A673 (cell line): ENCODE results near the gene ANXA4. TPM values are rescaled to one million over a fixed set of nuclear protein-coding genes. Genes with fewer than 3 reads are reported as not detected.

Experiments used
- Bru-seq: library from RNA; stranded (reverse); fragments of 400-500 nt; gene quantifications from one replicate; lab custom pipeline; 2021; lab: Mats Ljungman, UMichigan
- BruChase-seq, 2 experiments: library from RNA; stranded (reverse); fragments of 400-500 nt; gene quantifications; one replicate each; lab custom pipeline; 2021; lab: Mats Ljungman, UMichigan
- BruUV-seq: library from RNA; stranded (reverse); fragments of 400-500 nt; replicated peaks from 2 replicates; lab custom pipeline; 2021; lab: Mats Ljungman, UMichigan
- CTCF ChIA-PET: fragments of 300-600 bp; sonication (Branson Sonifier 250); formaldehyde crosslinking; loops from one replicate; lab custom pipeline; 2022; ENCODE audit warnings: antibody characterized with exemption; lab: Charles Lee
- POLR2A ChIA-PET: fragments of 300-600 bp; sonication (Branson Sonifier 250); formaldehyde crosslinking; loops from one replicate; lab custom pipeline; 2022; ENCODE audit warnings: antibody characterized with exemption; ENCODE audit not compliant: low non-redundant PET; lab: Charles Lee
- DNase-seq: peaks from one replicate; pipeline ENCODE4 v3.0.0-alpha.2; 2015; ENCODE audit warnings: low spot score
- H3K27ac ChIP-seq: fragments of 200-600 bp; sonication (generic); 2 replicates; pipeline ENCODE4 v1.5.1; 2016; ENCODE audit warnings: mixed run types, low read depth, mild to moderate bottlenecking, mixed read lengths, antibody characterized with exemption, low read length; ENCODE audit not compliant: poor library complexity, severe bottlenecking
- H3K27me3 ChIP-seq: fragments of 200-600 bp; sonication (generic); replicated peaks from 2 replicates; pipeline ENCODE4 v1.6.1; 2017; ENCODE audit warnings: mixed run types, low read depth, mild to moderate bottlenecking, mixed read lengths, antibody characterized with exemption, low read length; ENCODE audit not compliant: insufficient read depth, poor library complexity
- H3K36me3 ChIP-seq: fragments of 200-600 bp; sonication (generic); 2 replicates; pipeline ENCODE4 v1.6.1; 2016; ENCODE audit warnings: mixed run types, mild to moderate bottlenecking, mixed read lengths, antibody characterized with exemption, low read length; ENCODE audit not compliant: insufficient read depth, poor library complexity, severe bottlenecking
- H3K4me1 ChIP-seq: fragments of 200-600 bp; sonication (generic); 2 replicates; pipeline ENCODE4 v1.6.1; 2017; ENCODE audit warnings: mixed run types, mild to moderate bottlenecking, mixed read lengths, antibody characterized with exemption, low read length; ENCODE audit not compliant: insufficient read depth, poor library complexity, severe bottlenecking
- H3K4me3 ChIP-seq: fragments of 200-600 bp; sonication (generic); 2 replicates; pipeline ENCODE4 v1.5.1; 2016; ENCODE audit warnings: low read depth, mixed run types, mild to moderate bottlenecking, mixed read lengths, low read length; ENCODE audit not compliant: poor library complexity, severe bottlenecking
- H3K9me3 ChIP-seq: fragments of 200-600 bp; sonication (generic); 2 replicates; pipeline ENCODE4 v1.6.1; 2016; ENCODE audit warnings: mixed run types, low read depth, mild to moderate bottlenecking, mixed read lengths, antibody characterized with exemption, low read length; ENCODE audit not compliant: poor library complexity, severe bottlenecking
- CTCF ChIP-seq: fragments of 300-800, 200-600 bp; sonication (generic); conservative IDR thresholded peaks from 2 replicates; pipeline ENCODE4 v1.5.1; 2017; ENCODE audit warnings: low read depth, mild to moderate bottlenecking, antibody characterized with exemption, low read length, moderate library complexity, mixed read lengths
- EZH2 ChIP-seq: fragments of 200-600 bp; sonication (generic); IDR thresholded peaks from 2 replicates; pipeline ENCODE4 v1.6.1; 2017; ENCODE audit warnings: borderline replicate concordance, low read depth, mild to moderate bottlenecking, mixed read lengths, antibody characterized with exemption, low read length; ENCODE audit not compliant: poor library complexity, severe bottlenecking
- intact Hi-C: fragments of 100-400 bp; cut with micrococcal nuclease; formaldehyde crosslinking; loops from one replicate; pipeline ENCODE4 v1.10.0; 2022; ENCODE audit not compliant: unreplicated experiment
- long read RNA-seq: library from polyadenylated mRNA; stranded (forward); transcript quantifications from one replicate; pipeline ENCODE4 v2.0.0, GENCODE V29; 2022
- total RNA-seq: library from RNA; stranded (reverse); gene quantifications from 2 replicates; pipeline ENCODE4 v1.2.3, GENCODE V29; 2021

ANXA4 gene
- total RNA-seq (5.1 and 6.5 TPM in 2 replicates), Bru-seq, nascent RNA (percentile 41 among the genes with signal in this experiment), BruChase-seq, experiment 1, labeled RNA remaining after a 2-hour chase (percentile 38 among the genes with signal in this experiment), BruChase-seq, experiment 2, labeled RNA remaining after a 6-hour chase (percentile 40 among the genes with signal in this experiment)
- long read RNA-seq, transcript ANXA4-201 (13 exons, 2,799 nt) = major isoform, 12 of 16 reads
- long read RNA-seq, partial matches to known transcripts = 1 of 16 reads
- long read RNA-seq, other reads (novel, unspliced or antisense) = 2 of 16 reads

- H3K27me3 ChIP-seq = no peaks in the 10 kb centered on the region
- ChIA-PET CTCF (interaction anchor here (0.8 to 2.4 kb wide), 2 partner anchors 9 to 17 kb away, joined by 3 to 11 read pairs; no protein-coding TSS in a partner anchor), POLR2A (no interaction called here)
- H3K4me3 ChIP-seq = peak within 1 kb of the TSS; percentile 54
- no TSS peak for BruUV-seq
- no peak for TF ChIP-seq CTCF
- TF ChIP-seq EZH2 = no peak
- intact Hi-C loops = loop anchor here (5.0 to 10.0 kb wide), 2 partner anchors 53 to 76 kb away; no protein-coding TSS in a partner anchor
- H3K36me3 ChIP-seq = no peaks in the 10 kb centered on the region
- H3K4me1 ChIP-seq = peaks cover 3% of the 10 kb centered on the region
- H3K9me3 ChIP-seq = no peaks in the 10 kb centered on the region
- peak; percentile 56 for DNase-seq
- peak within 1 kb of the TSS; percentile 51 for H3K27ac ChIP-seq
Observed at GRCh38 chr2:69741575-69742321, at the start of gene ANXA4. Gene ANXA4, plus strand, starts transcription at chr2:69742134. Its CDS starts 39,432 bp downstream, at chr2:69781566.

GRCh38 chr2:69692424-69692823 is 49.5 kb upstream of the ANXA4 start:
- TF ChIP-seq EZH2 = no peak
- TF ChIP-seq CTCF = no peak
- intact Hi-C loops = no loop called here
- BruUV-seq = no TSS peak
- H3K36me3 ChIP-seq = no peaks in the 10 kb centered on the region
- no peaks in the 10 kb centered on the region for H3K9me3 ChIP-seq
- no peaks in the 10 kb centered on the region for H3K27me3 ChIP-seq
- POLR2A ChIA-PET = no interaction called here
- no peak for DNase-seq
- CTCF ChIA-PET = no interaction called here
- no peak overlapping the region for H3K27ac ChIP-seq
- H3K4me1 ChIP-seq = no peaks in the 10 kb centered on the region
- H3K4me3 ChIP-seq = no peak overlapping the region

- ChIA-PET CTCF (no interaction called here), POLR2A (no interaction called here)
Observed at GRCh38 chr2:69693059-69693774, 48.7 kb upstream of the ANXA4 start.

More at GRCh38 chr2:69693059-69693774, 48.7 kb upstream of the ANXA4 start:
- no peaks in the 10 kb centered on the region for H3K9me3 ChIP-seq
- intact Hi-C loops = no loop called here
- DNase-seq = no peak
- no peak overlapping the region for H3K4me3 ChIP-seq
- no TSS peak for BruUV-seq
- no peaks in the 10 kb centered on the region for H3K4me1 ChIP-seq
- no peaks in the 10 kb centered on the region for H3K36me3 ChIP-seq
- no peak for TF ChIP-seq EZH2
- no peak for TF ChIP-seq CTCF
- H3K27ac ChIP-seq = no peak overlapping the region
- no peaks in the 10 kb centered on the region for H3K27me3 ChIP-seq
